Adrenal gland (tissue), 12 donors: ENCODE data around the gene NCAPG. TPM values are rescaled to one million over a fixed set of nuclear protein-coding genes. Genes with fewer than 3 reads are reported as not detected.

Source experiments
- DNase-seq, 7 donors: peaks; one replicate each; pipeline ENCODE4 v3.0.0-alpha.2; 2019 to 2020
- H3K27ac ChIP-seq, 5 donors: fragments of 200-600 bp; sonication (generic) in 4 of 5; 1 replicate in 3 of 5; 2 replicates in 2 of 5; pipeline versions ENCODE4 v1.5.1 to v1.8.0; 2016 to 2020; ENCODE audit warnings: mild to moderate bottlenecking in 1 of 5
- H3K27me3 ChIP-seq: fragments of 200-600 bp; 2 replicates; pipeline ENCODE4 v1.8.0; 2021
- H3K36me3 ChIP-seq, 2 donors: fragments of 200-600 bp; replicated peaks in 1 of 2; 1 replicate in 1 of 2; 2 replicates in 1 of 2; pipeline versions ENCODE4 v1.5.1 to v1.8.0; 2018 to 2022
- H3K4me1 ChIP-seq, 2 donors: fragments of 200-600 bp; replicated peaks in 1 of 2; 1 replicate in 1 of 2; 2 replicates in 1 of 2; pipeline versions ENCODE4 v1.5.1 to v1.8.0; 2018 to 2021
- H3K4me3 ChIP-seq, 4 donors: fragments of 200-600 bp; sonication (generic) in 3 of 4; one replicate each; pipeline ENCODE4 v1.5.1; 2016 to 2018
- H3K9me3 ChIP-seq, 3 donors: fragments of 200-600 bp; sonication (generic) in 1 of 3; replicated peaks in 1 of 3; 1 replicate in 2 of 3; 2 replicates in 1 of 3; pipeline versions ENCODE4 v1.5.1 to v1.8.0; 2016 to 2021
- POLR2A ChIP-seq, 2 donors: fragments of 450-650 bp; IDR thresholded peaks; one replicate each; pipeline ENCODE4 v1.6.1; 2017; ENCODE audit warnings: antibody characterized with exemption in 2 of 2, mild to moderate bottlenecking in 2 of 2, moderate library complexity in 1 of 2
- WGBS, 4 donors: extraction: QIAGEN DNeasy Blood & Tissue Kit in 2 of 4; methylation state at CpG; one replicate each; pipeline versions ENCODE4 v1.1.5 to v1.1.7; 2013 to 2017; 5-methylcytosine and 5-hydroxymethylcytosine counted together
- intact Hi-C, 2 donors: fragments of 100-400 bp; cut with DNase I; formaldehyde crosslinking; loops; one replicate each; pipeline versions ENCODE4 v1.14.1 to v1.15.0; 2022 to 2023
- polyA plus RNA-seq, 3 donors: library from polyadenylated mRNA; stranded (reverse); fragments of 200-250 nt in 2 of 3; fragments of 350-450 nt in 1 of 3; fragmentation: Illumina TruSeq in 1 of 3; extraction: RNeasy Lipid Tissue Mini Kit (QIAGEN cat#74804) in 1 of 3; gene quantifications; one replicate each; pipeline ENCODE4 v1.2.3, GENCODE V29; 2013 to 2014
- total RNA-seq, 9 donors: library from RNA; depleted of rRNA in 4 of 9; stranded (reverse); fragments of >200 nt in 4 of 9; fragments of 120-200 nt in 1 of 9; fragmentation: NEBNext Ultra II Directional in 1 of 9; extraction: Animal tissue kit (Norgen Biotek cat#: 25700) in 1 of 9; gene quantifications; one replicate each; pipeline versions ENCODE4 v1.1.0 to v1.2.4, GENCODE V29; 2013 to 2023
- TF ChIP-seq, protein P1 (sequence below), 6 experiments: fragments of 450-650 bp in 4 of 6; fragments of 200-600 bp in 2 of 6; sonication (generic) in 1 of 6; IDR thresholded peaks; 1 replicate in 5 of 6; 2 replicates in 1 of 6; pipeline versions ENCODE4 v1.5.1 to v1.8.0; 2016 to 2021; ENCODE audit warnings: antibody characterized with exemption in 6 of 6, mild to moderate bottlenecking in 2 of 6, moderate library complexity in 1 of 6
- donor health status: healthy with polysubstance abuse.
- donor health status: Bipolar disorder and iron deficiency.
- donor health status: DM: yes; HTN: yes; CAD: no.
- donor health status: DM: no; HTN: no; CAD: no.
- donor health status: DM: no; HTN: no; CAD: no.
- donor health status: DM: yes; HTN: yes; CAD: no.

The NCAPG gene
- total and polyA plus RNA-seq, 12 donors, result 0.17 to 16.1 (median 0.74) TPM

DNA sequence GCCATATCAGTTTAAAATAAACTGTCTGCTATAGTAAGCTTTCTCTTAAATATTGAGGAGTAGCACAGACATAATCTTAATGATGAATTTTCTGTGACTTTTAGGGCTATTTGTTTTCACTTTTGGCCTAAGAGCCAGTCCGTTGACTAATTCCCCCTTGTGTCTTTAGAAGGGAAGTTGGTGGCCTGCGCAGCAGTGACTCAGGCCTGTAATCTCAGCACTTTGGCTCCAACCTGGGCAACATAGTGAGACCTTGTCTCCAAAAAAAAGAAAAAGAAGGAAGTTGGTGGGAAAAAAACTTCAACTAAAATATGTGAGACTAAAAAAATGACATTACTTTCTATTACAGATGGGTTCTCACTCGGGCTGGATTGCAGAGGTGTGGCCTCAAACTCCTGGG lies 3.4 kb downstream of the NCAPG start:
- H3K27me3 ChIP-seq, result no peaks in the 10 kb centered on the region
- 67 to 81% (median 72%) methylated on average over 3 of the region's 3 CpGs for WGBS, 4 donors
- H3K36me3 ChIP-seq, result no peaks in the 10 kb centered on the region
- H3K27ac ChIP-seq, result no peak overlapping the region
- TF ChIP-seq, protein P1, sequence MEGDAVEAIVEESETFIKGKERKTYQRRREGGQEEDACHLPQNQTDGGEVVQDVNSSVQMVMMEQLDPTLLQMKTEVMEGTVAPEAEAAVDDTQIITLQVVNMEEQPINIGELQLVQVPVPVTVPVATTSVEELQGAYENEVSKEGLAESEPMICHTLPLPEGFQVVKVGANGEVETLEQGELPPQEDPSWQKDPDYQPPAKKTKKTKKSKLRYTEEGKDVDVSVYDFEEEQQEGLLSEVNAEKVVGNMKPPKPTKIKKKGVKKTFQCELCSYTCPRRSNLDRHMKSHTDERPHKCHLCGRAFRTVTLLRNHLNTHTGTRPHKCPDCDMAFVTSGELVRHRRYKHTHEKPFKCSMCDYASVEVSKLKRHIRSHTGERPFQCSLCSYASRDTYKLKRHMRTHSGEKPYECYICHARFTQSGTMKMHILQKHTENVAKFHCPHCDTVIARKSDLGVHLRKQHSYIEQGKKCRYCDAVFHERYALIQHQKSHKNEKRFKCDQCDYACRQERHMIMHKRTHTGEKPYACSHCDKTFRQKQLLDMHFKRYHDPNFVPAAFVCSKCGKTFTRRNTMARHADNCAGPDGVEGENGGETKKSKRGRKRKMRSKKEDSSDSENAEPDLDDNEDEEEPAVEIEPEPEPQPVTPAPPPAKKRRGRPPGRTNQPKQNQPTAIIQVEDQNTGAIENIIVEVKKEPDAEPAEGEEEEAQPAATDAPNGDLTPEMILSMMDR (IDR thresholded peaks at IDR 0.05), result no peak
- TF ChIP-seq POLR2A (IDR thresholded peaks at IDR 0.05), result no peak
- no peak overlapping the region for H3K4me3 ChIP-seq
- peak in 2 of 7 donors; percentile 12 to 26 for DNase-seq
- H3K4me1 ChIP-seq, result peaks cover 12 to 13% of the 10 kb centered on the region in 2 donors
- no peaks in the 10 kb centered on the region for H3K9me3 ChIP-seq
- intact Hi-C loops, result loop anchor here in 1 of 2 donors (10.0 kb wide), 1 partner anchor 211 kb away; the partner anchor contains the start of gene LCORL

DNA sequence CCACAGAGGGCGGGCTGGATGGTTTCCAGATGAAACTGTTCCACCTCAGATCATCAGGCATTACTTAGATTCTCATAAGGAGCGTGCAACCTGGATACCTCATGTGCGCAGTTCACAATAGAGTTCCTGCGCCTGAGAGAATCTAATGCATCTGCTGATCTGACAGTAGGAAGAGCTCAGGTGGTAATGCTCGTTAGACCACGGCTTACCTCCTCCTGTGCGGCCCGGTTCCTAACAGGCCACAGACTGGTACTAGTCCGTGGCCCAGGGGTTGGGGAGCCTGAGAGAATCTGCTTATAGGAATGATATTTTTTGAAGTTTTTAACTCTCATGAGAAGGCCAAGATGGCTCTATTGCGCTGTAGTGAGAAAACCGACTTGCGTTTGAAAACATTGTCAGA lies 5.4 kb downstream of the NCAPG start:
- Histone ChIP-seq H3K4me1 (peaks cover 3% of the 10 kb centered on the region in 2 donors), H3K9me3 (no peaks in the 10 kb centered on the region), H3K36me3 (no peaks in the 10 kb centered on the region), H3K27me3 (no peaks in the 10 kb centered on the region), H3K27ac (no peak overlapping the region), H3K4me3 (no peak overlapping the region)
- intact Hi-C loops, result loop anchor here in 1 of 2 donors (5.0 to 10.0 kb wide), 2 partner anchors 209 to 776 kb away; partner anchors contain the start of gene LCORL
- WGBS, 4 donors, result 96 to 99% (median 97%) methylated on average over 12 of the region's 12 CpGs
- no peak for DNase-seq
- TF ChIP-seq, protein P1 (IDR thresholded peaks at IDR 0.05), result no peak
- TF ChIP-seq POLR2A (IDR thresholded peaks at IDR 0.05), result no peak

GRCh38 chr4:17817027-17817426 lies 6.2 kb downstream of the NCAPG start:
- Histone ChIP-seq H3K4me3 (no peak overlapping the region), H3K36me3 (no peaks in the 10 kb centered on the region), H3K9me3 (no peaks in the 10 kb centered on the region), H3K4me1 (no peaks in the 10 kb centered on the region), H3K27ac (no peak overlapping the region), H3K27me3 (no peaks in the 10 kb centered on the region)
- intact Hi-C loops, result loop anchor here in 1 of 2 donors (5.0 to 10.0 kb wide), 2 partner anchors 208 to 775 kb away; partner anchors contain the start of gene LCORL
- no peak for TF ChIP-seq POLR2A (IDR thresholded peaks at IDR 0.05)
- TF ChIP-seq, protein P1 (IDR thresholded peaks at IDR 0.05), result peak; percentile 43 to 73 (median 64)
- WGBS, 4 donors, result 51 to 58% (median 56%) methylated on average over 5 of the region's 5 CpGs
- DNase-seq, result no peak

- TF ChIP-seq, protein P1 (IDR thresholded peaks at IDR 0.05), result no peak
- TF ChIP-seq POLR2A (IDR thresholded peaks at IDR 0.05), result no peak
- no peaks in the 10 kb centered on the region for H3K9me3 ChIP-seq
- H3K27me3 ChIP-seq, result no peaks in the 10 kb centered on the region
- H3K4me1 ChIP-seq, result no peaks in the 10 kb centered on the region
- 82 to 89% (median 85%) methylated on average over 1 of the region's 1 CpG for WGBS, 4 donors
- DNase-seq, result no peak
- H3K36me3 ChIP-seq, result no peaks in the 10 kb centered on the region
- no peak overlapping the region for H3K4me3 ChIP-seq
- H3K27ac ChIP-seq, result no peak overlapping the region
- intact Hi-C loops, result no loop called here
Observed at GRCh38 chr4:17823871-17824669, 13.3 kb downstream of the NCAPG start.
